Liver (tissue), 9 donors: ENCODE measurements around the gene GNAO1. TPM values are rescaled to one million over a fixed set of nuclear protein-coding genes. Genes with fewer than 3 reads are reported as not detected.

ENCODE experiments used
- DNase-seq: peaks from one replicate; pipeline ENCODE4 v3.0.0-alpha.2; 2017; ENCODE audit warnings: low spot score
- H3K27ac ChIP-seq, 2 donors: one replicate each; pipeline ENCODE4 v1.7.0; 2013; ENCODE audit warnings: inconsistent platforms in 2 of 2, low read length in 2 of 2, control low read depth in 1 of 2, low read depth in 1 of 2, mild to moderate bottlenecking in 1 of 2
- H3K27me3 ChIP-seq, 4 donors: one replicate each; pipeline versions ENCODE4 v1.6.1 to v1.7.0; 2013; ENCODE audit warnings: low read length in 3 of 4, inconsistent platforms in 1 of 4, mild to moderate bottlenecking in 1 of 4, moderate library complexity in 1 of 4; ENCODE audit not compliant: control insufficient read depth in 4 of 4, insufficient read depth in 4 of 4
- H3K36me3 ChIP-seq, 4 donors: one replicate each; pipeline versions ENCODE4 v1.6.1 to v1.7.0; 2013; ENCODE audit warnings: low read length in 3 of 4, mild to moderate bottlenecking in 3 of 4, low read depth in 1 of 4, moderate library complexity in 1 of 4; ENCODE audit not compliant: control insufficient read depth in 4 of 4, insufficient read depth in 3 of 4
- H3K4me1 ChIP-seq, 4 donors: one replicate each; pipeline versions ENCODE4 v1.6.1 to v1.7.0; 2013; ENCODE audit warnings: low read length in 3 of 4, mild to moderate bottlenecking in 3 of 4, moderate library complexity in 1 of 4; ENCODE audit not compliant: control insufficient read depth in 4 of 4, insufficient read depth in 4 of 4
- H3K4me3 ChIP-seq, 3 donors: one replicate each; pipeline versions ENCODE4 v1.6.1 to v1.7.0; 2013; ENCODE audit warnings: low read length in 3 of 3, control low read depth in 1 of 3, low read depth in 1 of 3, mild to moderate bottlenecking in 1 of 3
- H3K9ac ChIP-seq, 2 donors: one replicate each; pipeline ENCODE4 v1.7.0; 2013; ENCODE audit warnings: low read length in 2 of 2, mild to moderate bottlenecking in 2 of 2, moderate library complexity in 2 of 2, control low read depth in 1 of 2, low read depth in 1 of 2
- H3K9me3 ChIP-seq, 4 donors: one replicate each; pipeline versions ENCODE4 v1.6.1 to v1.7.0; 2013; ENCODE audit warnings: low read length in 3 of 4; ENCODE audit not compliant: control insufficient read depth in 4 of 4
- FOXA1 ChIP-seq: IDR thresholded peaks from 2 replicates; pipeline ENCODE4 v1.6.1; 2016; ENCODE audit warnings: antibody characterized with exemption
- FOXA2 ChIP-seq: IDR thresholded peaks from 2 replicates; pipeline ENCODE4 v1.6.1; 2016; ENCODE audit warnings: antibody characterized with exemption
- GABPA ChIP-seq, 2 donors: IDR thresholded peaks in 1 of 2; conservative IDR thresholded peaks in 1 of 2; 2 replicates each; pipeline ENCODE4 v1.6.1; 2016; ENCODE audit warnings: antibody characterized with exemption in 2 of 2, mild to moderate bottlenecking in 1 of 2, moderate library complexity in 1 of 2
- HNF4A ChIP-seq, 2 donors: conservative IDR thresholded peaks; 2 replicates each; pipeline ENCODE4 v1.6.1; 2016; ENCODE audit warnings: antibody characterized with exemption in 2 of 2, mild to moderate bottlenecking in 2 of 2
- HNF4G ChIP-seq: IDR thresholded peaks from 2 replicates; pipeline ENCODE4 v1.6.1; 2016; ENCODE audit warnings: antibody characterized with exemption
- JUND ChIP-seq, 2 donors: IDR thresholded peaks; 2 replicates each; pipeline ENCODE4 v1.6.1; 2016; ENCODE audit warnings: antibody characterized with exemption in 2 of 2
- NR2F2 ChIP-seq: IDR thresholded peaks from 2 replicates; pipeline ENCODE4 v1.6.1; 2016; ENCODE audit warnings: antibody characterized with exemption
- RAD21 ChIP-seq, 2 donors: IDR thresholded peaks; 2 replicates each; pipeline ENCODE4 v1.6.1; 2016; ENCODE audit warnings: antibody characterized with exemption in 2 of 2, mild to moderate bottlenecking in 2 of 2
- REST ChIP-seq: IDR thresholded peaks from 2 replicates; pipeline ENCODE4 v1.6.1; 2016; ENCODE audit warnings: antibody characterized with exemption, mild to moderate bottlenecking
- TAF1 ChIP-seq: conservative IDR thresholded peaks from 2 replicates; pipeline ENCODE4 v1.6.1; 2016; ENCODE audit warnings: antibody characterized with exemption, mild to moderate bottlenecking
- YY1 ChIP-seq: IDR thresholded peaks from 2 replicates; pipeline ENCODE4 v1.6.1; 2016; ENCODE audit warnings: antibody characterized with exemption, mild to moderate bottlenecking
- ZBTB33 ChIP-seq: IDR thresholded peaks from 2 replicates; pipeline ENCODE4 v1.6.1; 2016; ENCODE audit warnings: antibody characterized with exemption
- WGBS: extraction: QIAGEN DNeasy Blood & Tissue Kit; methylation state at CpG from one replicate; pipeline ENCODE4 v1.1.7; 2013; 5-methylcytosine and 5-hydroxymethylcytosine counted together
- polyA plus RNA-seq, 2 donors: library from polyadenylated mRNA; stranded (reverse) in 1 of 2; unstranded in 1 of 2; fragments of 200-250 nt in 1 of 2; fragments of >200 nt in 1 of 2; fragmentation: Nextera tagmentation in 1 of 2; extraction: Ambion mirVana in 1 of 2; gene quantifications; one replicate each; pipeline versions ENCODE4 v1.2.1 to v1.2.3, GENCODE V29; 2013 to 2015
- total RNA-seq, 2 donors: library from RNA; depleted of rRNA; stranded (reverse); fragments of >200 nt; gene quantifications; one replicate each; pipeline ENCODE4 v1.2.3, GENCODE V29; 2014
- TF ChIP-seq, protein P1 (sequence below): IDR thresholded peaks from 2 replicates; pipeline ENCODE4 v1.6.1; 2016; ENCODE audit warnings: antibody characterized with exemption
- TF ChIP-seq, protein P2 (sequence below): fragments of 150-350 bp; IDR thresholded peaks from 2 replicates; pipeline ENCODE4 v1.5.1; 2017; ENCODE audit warnings: improper control_type of control experiment, low read depth, low read length; ENCODE audit not compliant: missing input control
- donor health status: healthy.
- donor health status: healthy.
- donor health status: healthy.
- donor health status: healthy.
- donor health status: healthy.

GNAO1 gene
- total and polyA plus RNA-seq, 4 donors = 0.61 to 15.1 (median 7.0) TPM

- no peak overlapping the region for H3K9ac ChIP-seq
- TF ChIP-seq, protein P1, sequence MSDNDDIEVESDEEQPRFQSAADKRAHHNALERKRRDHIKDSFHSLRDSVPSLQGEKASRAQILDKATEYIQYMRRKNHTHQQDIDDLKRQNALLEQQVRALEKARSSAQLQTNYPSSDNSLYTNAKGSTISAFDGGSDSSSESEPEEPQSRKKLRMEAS = no peak
- TF ChIP-seq, protein P2, sequence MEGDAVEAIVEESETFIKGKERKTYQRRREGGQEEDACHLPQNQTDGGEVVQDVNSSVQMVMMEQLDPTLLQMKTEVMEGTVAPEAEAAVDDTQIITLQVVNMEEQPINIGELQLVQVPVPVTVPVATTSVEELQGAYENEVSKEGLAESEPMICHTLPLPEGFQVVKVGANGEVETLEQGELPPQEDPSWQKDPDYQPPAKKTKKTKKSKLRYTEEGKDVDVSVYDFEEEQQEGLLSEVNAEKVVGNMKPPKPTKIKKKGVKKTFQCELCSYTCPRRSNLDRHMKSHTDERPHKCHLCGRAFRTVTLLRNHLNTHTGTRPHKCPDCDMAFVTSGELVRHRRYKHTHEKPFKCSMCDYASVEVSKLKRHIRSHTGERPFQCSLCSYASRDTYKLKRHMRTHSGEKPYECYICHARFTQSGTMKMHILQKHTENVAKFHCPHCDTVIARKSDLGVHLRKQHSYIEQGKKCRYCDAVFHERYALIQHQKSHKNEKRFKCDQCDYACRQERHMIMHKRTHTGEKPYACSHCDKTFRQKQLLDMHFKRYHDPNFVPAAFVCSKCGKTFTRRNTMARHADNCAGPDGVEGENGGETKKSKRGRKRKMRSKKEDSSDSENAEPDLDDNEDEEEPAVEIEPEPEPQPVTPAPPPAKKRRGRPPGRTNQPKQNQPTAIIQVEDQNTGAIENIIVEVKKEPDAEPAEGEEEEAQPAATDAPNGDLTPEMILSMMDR = no peak
- TF ChIP-seq RAD21 (IDR thresholded peaks at IDR 0.05) (no peak), TAF1 (no peak), REST (no peak), FOXA1 (no peak), NR2F2 (no peak), YY1 (no peak), JUND (IDR thresholded peaks at IDR 0.05) (no peak), ZBTB33 (no peak), FOXA2 (no peak)
- no peaks in the 10 kb centered on the region for H3K9me3 ChIP-seq
- WGBS = 90% methylated on average over 9 of the region's 9 CpGs
- no peak for DNase-seq
- peaks cover 0 to 4% (median 0%) of the 10 kb centered on the region in 4 donors for H3K36me3 ChIP-seq
- H3K27me3 ChIP-seq = no peaks in the 10 kb centered on the region
- no peak overlapping the region for H3K4me3 ChIP-seq
- peaks cover 0 to 22% (median 11%) of the 10 kb centered on the region in 4 donors for H3K4me1 ChIP-seq
- H3K27ac ChIP-seq = no peak overlapping the region
These were observed 130.3 kb downstream of the GNAO1 start for GRCh38 chr16:56321571-56321970.

- WGBS = 94% methylated on average over 9 of the region's 9 CpGs
- H3K9me3 ChIP-seq = no peaks in the 10 kb centered on the region
These were observed 133.1 kb downstream of the GNAO1 start for GRCh38 chr16:56324406-56324805.

More at GRCh38 chr16:56324406-56324805, 133.1 kb downstream of the GNAO1 start:
- H3K4me3 ChIP-seq = no peak overlapping the region
- no peaks in the 10 kb centered on the region for H3K27me3 ChIP-seq
- no peak overlapping the region for H3K9ac ChIP-seq
- H3K36me3 ChIP-seq = peaks cover 0 to 4% (median 1%) of the 10 kb centered on the region in 4 donors
- H3K4me1 ChIP-seq = peaks cover 4 to 40% (median 20%) of the 10 kb centered on the region in 4 donors
- no peak overlapping the region for H3K27ac ChIP-seq
- DNase-seq = no peak
- TF ChIP-seq, protein P1 = no peak
- TF ChIP-seq, protein P2 = no peak
- TF ChIP-seq GABPA (IDR thresholded peaks at IDR 0.05 in 1 of 2, conservative IDR thresholded peaks at IDR 0.05 in 1 of 2) (no peak), FOXA1 (no peak), YY1 (no peak), NR2F2 (no peak), REST (no peak), HNF4A (conservative IDR thresholded peaks at IDR 0.05) (no peak), HNF4G (no peak)
